HG02981 (cell line): ENCODE results near the gene SELPLG.
"Not testable (repeated sequence)": the region's sequence is repeated elsewhere in the genome, so short reads cannot be mapped to it uniquely, and the experiment has no call there.

Experiments
- ATAC-seq: cut with Tn5 transposase; IDR thresholded peaks from one replicate; pipeline ENCODE4 v1.9.1; 2021; ENCODE audit warnings: mild to moderate bottlenecking, moderate library complexity; ENCODE audit not compliant: unreplicated experiment

Gene SELPLG

DNA sequence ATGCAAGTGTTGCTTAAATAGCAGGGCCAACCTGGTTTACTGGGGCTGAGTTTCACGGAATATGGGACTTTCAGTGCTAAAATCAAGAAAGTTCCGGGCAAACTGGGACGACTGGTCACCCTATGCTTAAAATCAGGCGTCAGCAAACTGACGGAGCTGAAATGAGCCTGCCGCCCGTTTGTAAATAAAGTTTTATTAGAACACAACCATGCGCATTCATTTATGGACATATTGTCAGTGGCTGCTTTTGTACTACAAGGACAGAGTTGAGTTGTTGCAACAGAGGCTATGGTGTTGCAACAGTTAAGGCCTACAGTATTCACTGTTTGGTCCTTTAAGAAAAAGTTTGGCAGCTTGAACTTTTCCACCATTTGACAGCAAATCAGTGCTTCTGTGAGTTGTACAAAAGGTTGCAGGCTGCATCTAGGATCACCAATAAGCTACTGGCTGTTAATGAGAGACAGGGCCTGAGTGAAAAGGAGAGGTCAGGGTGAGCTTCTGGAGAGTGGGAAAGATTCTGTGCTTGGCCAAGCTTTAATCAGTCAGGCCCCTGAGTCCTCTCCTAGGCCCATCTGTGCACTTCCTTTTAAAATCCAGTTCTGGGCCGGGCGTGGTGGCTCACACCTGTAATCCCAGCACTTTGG, 13.3 kb downstream of the SELPLG start:
- no peak for ATAC-seq

DNA sequence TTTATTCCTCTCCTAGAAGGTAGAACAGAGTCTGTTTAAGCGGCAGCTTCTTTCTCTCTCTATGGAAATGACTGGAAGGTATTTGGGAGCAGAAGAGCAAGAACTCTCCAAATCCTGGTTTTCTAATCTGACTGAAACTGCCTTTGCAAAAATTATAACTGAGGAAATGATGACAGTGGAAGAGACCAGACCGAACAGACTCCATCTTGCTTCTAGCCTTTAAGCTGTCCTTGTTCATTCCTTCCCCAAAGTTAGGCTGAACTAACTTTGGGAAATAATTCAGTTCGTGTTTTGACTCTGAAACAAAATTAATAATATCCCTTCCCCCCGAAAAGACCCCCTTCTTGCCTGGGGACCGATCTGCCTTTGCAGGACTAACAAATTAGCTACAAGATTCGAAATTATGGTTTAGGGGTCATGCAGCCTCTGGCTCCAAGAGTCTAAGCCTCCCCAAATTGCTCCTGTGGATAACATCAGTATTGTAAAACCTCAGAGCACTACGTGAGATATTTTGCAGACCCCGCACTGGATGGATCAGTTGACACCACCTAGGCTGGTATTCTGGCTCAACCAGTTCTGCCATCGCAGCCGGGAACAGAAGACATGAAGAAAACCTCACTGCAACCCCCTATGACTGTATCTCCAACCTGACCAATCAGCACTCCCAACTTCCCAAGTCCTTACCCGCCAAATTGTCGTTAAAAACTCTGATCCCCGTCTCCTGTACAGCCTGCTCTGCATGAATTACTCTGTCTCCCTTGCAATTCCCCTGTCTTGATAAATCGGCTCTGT, 14.1 kb downstream of the SELPLG start:
- ATAC-seq, result no peak

DNA sequence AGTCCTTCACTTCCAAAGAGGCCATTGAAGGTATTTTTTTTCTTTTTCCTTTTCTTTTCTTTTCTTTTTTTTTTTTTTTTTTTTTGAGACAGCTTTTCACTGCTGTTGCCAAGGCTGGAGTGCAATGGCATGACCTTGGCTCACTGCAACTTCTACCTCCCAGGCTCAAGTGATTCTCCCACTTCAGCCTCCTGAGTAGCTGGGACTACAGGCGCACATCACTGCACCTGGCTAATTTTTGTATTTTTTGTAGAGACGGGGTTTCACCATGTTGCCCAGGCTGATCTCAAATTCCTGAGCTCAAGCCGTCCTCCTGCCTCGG, 14.8 kb downstream of the SELPLG start:
- ATAC-seq, result not testable (repeated sequence)

DNA sequence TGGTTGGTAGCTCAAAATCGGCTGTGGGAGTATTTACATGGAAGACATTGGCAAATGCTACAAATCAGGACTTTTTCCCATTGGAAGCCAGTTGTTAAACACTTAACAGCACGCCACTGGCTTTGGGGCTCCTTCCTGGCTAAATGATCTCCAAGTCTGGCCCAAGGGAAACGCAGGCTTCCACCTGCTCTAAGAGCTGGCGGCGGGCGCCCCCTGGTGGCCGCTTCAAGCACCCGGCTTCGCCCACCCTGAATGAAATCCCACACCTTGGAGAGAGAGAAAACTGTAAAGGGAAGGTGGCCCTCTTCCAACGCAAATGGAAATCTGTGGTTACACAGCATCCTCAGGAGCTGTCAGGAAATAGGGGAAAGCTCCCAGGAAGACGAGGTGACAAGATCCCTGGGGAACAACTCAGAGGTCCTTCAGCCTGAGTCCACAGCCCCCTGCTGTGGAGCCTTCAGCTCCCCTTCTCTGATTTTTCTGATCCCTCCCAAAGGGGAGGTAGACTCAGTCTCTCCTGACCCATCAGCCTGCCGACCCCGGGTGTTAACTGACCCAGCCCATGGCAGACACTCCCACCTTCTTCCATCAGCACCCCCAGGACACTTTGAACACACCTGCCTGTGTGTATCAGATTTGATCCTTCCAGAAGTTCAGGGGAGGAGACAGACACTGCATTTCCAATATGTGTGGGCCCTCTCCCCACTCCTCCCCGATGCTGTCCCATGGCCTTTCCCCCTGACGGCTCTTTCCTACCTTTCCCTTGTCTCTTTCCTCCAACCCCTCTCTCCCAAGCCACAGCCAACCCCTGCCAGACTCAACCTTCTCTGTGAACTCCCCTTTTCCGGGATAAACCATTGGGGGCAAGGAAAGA, 15.4 kb downstream of the SELPLG start:
- ATAC-seq, result no peak

DNA sequence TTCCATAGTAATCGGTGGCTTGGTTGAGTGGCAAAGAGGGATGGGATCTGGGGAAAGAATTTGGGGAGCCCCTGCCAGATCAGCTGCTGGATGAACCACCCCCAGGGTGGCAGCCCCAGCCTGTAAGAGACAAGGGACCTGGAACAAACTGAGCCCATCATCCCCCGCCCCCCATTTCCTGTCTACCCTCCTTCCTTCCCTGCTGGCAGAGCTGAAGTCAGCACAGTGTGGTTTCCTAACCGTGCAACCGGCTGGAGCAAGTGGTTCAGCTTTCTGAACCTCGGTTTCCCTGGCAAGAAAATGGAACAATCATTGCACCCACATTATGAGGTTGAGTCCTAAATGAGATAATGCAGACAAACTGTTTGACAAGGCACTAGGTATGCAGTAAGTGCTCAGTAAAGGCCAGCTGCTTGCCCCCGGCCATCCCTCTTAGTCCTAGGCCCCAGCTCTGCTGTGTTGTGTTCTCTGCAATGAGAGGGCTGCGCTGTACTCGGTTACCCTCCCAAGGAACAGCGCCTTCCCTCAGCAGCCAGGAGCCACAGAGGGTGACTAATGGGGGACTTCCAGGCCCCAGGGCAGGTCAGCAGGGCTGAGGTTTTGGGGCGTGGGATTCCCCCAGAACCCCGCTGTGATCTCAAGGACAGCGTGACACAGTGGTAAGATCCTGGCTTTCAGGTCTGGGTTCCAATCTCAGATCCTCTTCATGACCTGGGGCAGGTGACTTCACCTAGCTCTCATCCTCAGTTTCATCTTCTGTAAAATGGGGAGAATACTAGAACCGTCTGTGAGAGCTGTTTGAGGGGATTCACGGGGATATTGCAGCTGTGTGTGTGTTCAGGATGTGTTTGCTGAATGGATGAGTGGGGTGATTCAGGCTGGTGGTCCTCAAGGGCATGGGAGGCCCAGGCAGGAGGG, 16.5 kb downstream of the SELPLG start:
- ATAC-seq, result peak; percentile 78

DNA sequence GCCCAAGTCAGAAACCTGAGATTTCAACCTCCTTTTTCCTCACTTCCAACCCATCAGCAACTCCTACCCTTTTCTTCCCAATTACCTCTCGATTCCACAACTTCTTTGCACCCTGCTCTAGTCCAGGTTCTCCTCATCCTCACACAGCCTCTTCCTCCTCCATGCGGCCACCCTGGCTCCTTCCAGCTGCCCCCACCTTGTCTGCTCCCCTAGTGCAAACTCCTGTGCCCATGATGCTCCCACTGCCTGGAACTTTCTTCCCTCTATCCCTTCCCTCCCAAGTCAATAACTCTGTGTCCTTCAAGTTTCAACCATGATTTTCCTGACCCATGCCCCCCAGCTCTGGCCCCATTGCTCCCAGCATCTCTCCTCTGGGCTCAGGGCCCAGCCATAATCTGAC, 17.3 kb downstream of the SELPLG start:
- ATAC-seq, result no peak

DNA sequence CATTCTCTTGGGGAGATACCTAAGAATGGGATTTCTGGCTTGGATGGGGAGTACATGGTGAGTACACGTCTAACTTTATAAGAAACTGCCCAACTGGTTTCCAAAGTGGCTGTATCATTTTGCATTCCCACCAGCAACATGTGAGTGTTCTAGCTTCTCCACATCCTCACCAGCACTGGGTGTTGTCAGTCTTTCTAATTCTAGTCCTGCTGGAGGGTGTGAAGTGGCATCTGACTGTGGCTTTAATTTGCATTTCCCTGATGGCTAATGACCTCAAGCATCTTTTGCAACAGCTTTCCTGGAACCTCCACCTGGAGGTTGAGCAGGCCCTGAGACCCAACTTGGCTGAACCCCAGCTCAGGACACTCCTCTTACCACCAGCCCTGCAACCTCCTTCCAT, 17.8 kb downstream of the SELPLG start:
- no peak for ATAC-seq

DNA sequence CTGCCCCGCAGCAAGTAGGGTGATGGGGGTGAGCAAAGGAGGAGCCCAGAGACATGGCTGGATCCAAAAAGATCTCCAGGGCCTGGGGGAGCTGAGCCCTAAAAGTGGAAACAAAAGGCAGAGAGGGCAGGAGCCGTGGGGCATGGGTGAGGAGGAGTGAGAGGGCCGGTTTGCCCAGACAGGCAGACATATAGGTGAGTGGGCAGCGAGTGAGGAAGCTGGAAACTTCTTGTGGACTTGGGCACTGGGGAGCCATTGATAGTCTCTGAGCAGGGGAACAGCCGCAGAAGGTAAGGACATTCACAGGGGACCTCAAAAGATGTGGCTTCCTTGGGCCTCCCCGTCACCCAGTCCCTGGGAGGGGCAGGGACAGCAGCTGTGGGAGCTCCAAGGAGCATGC, 19.1 kb downstream of the SELPLG start:
- ATAC-seq, result no peak

DNA sequence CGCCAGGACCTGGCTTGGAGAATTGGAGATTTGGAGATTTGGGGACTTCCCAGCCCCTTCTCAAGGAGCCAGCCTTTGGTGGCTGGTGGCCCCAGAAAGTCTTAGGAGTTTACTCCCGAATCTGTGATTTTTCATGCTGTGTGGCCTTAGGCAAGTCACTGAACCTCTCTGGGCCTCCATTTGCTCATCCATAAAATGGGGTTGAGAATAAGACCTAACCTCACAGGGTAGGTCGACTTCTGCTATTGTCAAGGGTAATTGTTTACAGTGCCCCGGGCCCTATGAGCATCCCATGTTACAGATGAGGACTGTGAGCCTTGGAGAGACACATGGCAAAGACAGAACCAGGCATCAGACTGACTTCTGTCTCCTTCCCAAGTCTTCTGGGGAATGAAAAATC, 19.7 kb downstream of the SELPLG start:
- no peak for ATAC-seq

DNA sequence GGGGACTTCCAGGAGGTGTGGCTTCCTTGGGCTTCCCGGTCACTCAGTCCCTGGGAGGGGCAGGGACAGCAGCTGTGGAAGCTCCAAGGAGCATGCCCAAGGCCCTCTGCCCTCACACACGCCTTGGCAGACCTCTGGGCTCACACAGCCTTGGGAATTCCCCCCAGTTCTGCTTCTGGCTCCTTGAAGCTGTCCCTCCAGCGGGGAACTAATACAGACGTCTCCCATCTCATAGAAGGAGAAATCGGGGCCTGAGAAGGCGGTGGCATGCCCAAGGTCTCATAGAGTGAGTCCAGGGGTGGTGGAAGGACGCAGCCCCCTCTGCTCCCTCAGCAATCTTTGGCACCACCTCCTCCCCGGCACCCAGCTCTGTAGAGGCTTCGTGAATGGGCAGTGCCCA, 20.1 kb downstream of the SELPLG start:
- ATAC-seq, result no peak

DNA sequence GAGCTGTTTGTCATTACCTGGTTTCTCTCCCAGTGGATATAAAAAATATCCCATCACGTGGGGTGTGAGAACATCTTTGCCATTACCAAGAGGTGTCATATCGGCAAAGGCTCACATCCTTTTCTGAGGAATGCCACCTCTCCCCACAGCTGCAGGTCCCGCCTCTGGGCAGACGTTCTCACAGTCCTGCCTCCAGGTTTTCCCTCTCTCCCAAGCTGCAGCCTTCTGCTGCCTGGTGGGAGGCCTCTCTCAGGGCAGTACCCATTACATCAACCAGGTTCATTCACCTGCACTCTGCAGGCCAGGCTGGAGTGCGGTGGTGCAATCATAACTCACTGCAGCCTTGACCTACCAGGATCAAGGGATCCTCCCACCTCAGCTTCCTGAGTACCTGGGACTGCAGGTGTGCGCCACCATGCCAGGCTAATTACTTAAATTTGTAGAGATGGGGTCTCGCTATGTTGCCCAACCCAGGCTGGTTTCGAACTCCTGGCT, 20.9 kb downstream of the SELPLG start:
- no peak for ATAC-seq

DNA sequence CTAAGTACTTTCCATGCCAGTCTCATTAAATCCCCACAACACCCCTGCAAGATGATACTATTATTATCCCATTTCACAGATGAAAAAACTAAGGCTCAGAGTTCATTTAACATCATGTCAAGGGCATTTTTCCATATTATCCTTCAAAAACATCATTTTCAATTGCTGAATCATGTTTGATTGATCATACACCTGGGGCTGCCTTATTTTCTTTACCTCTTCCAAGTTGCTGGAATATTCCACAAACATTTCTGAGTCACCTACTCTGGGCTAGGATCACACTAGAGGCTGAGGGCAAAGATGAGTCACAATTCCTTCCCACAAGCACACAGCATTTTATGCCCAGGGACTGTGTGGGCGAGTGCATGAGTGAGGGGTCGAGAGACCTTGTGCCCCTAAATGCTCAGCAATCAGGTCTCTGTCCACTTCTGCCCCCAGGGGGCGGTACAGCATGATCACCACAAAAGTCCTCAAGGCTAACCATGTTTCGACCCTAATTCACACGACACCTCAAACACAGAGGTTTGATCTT, 21.7 kb downstream of the SELPLG start:
- ATAC-seq, result no peak

DNA sequence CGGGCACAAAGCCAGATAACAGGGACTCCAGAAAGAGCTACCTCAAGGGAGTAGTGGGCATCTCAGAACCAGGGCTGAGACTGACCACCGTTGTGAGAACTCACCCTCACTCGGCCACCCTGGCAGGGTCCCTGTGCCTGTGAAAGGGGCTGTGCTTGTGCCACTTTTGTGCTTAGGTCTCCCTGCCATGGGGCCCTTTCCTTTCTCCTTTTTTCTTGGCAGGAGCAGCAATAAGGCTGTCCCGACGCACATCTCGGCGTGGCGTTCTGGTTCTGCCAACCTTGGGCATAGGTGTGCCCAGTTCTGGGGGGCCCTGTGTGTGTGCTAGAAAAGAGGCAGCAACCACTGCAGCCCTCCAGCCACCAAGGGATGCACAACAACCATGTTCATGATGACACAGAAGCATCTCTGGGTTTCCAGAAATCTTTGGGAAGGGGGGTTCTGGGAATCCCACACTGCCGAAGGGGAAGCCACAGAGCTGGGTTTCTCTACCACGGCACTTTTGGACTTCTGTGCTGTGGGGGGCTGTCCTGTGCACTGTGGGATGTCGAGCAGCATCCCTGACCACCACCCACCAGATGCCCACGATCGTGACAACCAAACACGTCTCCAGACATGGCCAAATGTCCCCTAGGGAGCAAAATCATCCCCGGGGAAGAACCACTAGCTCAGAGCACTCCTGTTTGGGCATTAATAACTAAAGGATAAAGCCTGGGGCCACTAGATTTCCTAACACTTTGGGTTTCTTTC, 22.7 kb downstream of the SELPLG start:
- ATAC-seq, result no peak

DNA sequence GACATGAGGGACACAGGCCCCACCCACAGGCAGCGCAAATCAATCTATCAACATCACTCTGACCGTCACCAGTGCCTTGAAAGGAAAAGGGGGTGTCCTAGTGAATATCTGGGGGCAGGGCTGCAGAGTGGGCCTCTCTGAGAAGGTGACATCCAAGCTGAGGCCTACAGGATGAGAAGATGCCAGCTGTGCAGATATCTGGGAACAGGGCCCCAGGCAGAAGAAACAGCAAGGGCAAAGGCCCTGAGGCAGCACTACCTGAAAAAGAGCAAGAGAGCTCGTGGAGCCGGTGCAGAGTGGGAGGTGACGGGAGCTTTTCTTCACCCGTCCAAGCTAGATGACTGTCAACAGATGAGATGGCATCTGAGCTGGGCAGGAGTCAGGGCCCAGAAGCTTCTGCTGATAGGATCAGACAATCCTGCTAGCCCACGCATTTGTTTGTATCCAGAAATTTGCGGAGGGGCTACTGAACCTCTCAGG, 23.3 kb downstream of the SELPLG start:
- no peak for ATAC-seq

DNA sequence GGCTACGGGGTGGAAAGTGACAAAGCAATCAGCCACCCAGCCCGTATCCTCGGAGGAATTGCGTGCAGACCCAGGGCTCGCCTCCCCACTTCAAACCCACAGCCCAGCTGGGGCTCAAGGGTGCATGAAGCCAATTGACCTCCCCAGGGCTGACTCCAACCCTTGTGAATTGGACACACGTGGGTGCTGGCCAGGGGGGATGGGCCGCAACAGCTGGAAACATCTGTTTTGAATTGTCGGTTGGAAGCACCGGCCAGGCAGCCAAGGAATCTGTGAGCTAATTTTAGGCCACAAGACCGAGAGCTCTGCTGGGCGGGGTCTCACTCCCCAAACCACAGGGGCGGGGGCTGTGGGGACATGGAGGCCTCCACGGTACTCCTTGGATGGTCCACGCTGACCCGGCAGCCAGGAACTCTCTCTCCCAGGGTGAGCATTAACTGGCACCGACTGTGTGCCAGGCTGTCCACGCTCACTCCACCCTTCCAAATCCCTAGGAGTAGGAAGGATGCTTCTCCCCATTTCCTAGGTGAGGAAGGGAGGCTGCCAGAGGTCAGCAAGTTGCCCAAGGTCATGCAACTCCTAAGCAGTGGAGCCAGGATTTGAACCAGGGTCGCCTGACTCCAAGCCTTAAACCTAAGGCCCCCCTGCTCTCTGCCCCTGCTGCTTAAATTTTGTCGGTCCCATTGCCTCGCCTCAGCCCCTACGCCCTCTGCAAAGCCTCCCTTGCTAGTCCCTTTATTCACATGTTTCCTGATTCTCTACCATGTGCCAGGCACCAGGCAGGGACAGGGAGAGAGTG, 24.0 kb downstream of the SELPLG start:
- no peak for ATAC-seq

DNA sequence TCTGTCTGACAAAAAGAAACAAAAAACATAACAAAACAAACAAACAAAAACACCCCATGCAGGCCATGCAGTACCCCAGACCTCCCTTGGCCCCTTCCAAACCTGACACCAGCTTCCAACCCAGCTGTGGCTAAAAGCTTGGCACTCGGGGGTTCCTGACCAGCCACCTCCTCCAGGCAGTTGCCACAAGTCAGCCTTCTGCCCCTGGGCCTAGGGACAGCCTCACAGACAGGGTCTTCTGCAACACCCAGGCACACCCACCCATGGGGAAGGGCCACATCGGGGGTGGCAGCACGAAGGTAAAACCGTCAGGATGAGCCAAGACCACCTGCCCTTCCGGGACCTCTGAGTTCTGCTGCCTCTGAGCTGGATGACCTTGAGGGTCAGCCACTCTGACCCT, 25.1 kb downstream of the SELPLG start:
- ATAC-seq, result no peak

DNA sequence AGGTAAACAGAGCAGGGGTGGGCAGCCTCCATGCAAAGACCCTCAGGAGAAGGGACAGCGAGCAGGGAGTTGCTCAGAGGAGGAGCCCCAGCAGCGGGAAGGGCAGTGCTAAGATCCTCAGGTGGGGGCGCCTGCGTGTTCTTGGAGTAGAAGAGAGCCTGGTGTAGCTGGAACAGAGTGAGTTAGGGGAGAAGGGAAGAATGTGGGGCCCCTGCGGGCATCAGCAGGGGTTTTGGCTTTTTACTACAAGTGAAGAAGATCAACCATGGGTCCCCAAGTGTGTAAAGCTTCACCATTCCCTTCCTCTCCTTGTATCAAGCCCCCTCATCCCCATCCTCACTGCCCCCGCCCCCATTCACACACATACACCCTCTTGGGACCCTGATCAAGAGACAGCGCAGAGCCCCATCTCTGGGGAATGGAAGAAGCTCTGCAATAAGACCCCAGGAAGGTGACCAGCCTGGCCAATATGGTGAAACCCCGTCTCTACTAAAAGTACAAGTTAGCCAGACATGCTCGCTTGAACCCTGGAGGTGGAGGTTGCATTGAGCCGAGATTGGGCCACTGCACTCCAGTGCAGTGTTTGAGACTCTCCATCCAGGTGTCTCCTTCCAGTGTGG, 25.6 kb downstream of the SELPLG start:
- no peak for ATAC-seq

DNA sequence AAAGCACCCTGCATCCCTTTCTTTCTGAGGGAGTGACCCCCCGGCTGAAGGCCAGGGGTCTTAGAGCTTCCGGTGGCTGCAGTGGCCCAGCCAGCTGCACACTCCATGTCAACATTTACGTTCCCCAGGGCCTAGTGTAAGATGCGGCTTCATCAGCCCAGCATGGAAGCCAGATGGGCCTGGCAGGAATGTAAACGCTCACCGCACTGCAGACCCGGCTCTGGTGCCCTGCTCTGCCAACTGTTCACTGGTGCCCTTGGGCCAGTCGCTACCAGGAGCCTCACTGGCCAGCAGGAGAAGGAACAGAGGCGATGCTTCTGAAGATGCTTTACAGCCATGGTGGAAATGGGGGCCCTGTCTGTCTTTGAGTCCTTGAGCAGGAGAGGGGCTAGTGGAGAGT, 27.2 kb downstream of the SELPLG start:
- ATAC-seq, result no peak
